NT2/D1 (cell line): ENCODE results near the gene GAD2.

ENCODE experiments used
- SUZ12 ChIP-seq: IDR thresholded peaks from 2 replicates; pipeline ENCODE4 v1.6.1; 2011; ENCODE audit not compliant: insufficient read length, insufficient read depth; ENCODE audit errors: extremely low read depth
- YY1 ChIP-seq: IDR thresholded peaks from 2 replicates; pipeline ENCODE4 v1.6.1; 2011; ENCODE audit not compliant: insufficient read length, insufficient read depth
- ZNF274 ChIP-seq: IDR thresholded peaks from 2 replicates; pipeline ENCODE4 v1.6.1; 2011; ENCODE audit warnings: mild to moderate bottlenecking, low read depth, low read length

DNA sequence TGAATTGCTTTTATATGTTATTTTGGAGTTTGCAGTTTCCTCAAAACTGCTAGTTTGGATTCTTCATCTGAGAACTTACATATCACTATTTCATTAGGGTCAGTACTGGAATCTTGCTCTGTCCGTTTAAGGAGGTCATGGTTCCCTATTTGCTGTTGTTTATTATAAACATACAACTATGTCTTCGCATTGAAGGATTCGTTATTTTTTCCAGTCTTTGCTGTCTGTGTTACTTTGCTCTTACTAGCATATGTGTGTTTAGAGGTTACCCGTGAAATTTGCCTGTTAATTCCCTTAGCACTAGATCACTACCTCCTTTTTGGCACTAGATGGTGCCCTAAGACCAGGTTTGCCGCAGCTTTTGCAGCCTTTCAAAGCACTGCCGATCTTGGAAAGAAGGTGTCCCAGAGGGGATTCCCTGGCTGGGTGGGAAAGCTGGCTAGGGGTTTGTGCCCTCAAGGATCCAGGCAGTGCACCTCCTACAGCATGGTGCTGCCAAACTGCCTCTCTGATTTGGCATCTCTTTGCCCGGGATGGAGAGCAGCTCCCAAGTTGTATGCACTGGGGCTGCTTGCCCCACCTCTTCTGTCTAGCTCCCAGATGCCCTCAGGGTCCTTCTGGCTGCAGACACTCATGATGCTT lies 118.5 kb downstream of the GAD2 start:
- TF ChIP-seq ZNF274 (no peak), YY1 (no peak), SUZ12 (no peak)
